H1 (cell line): Measurements from ENCODE around the gene ADAMTS17. TPM values are rescaled to one million over a fixed set of nuclear protein-coding genes. Genes with fewer than 3 reads are reported as not detected.

Experiments used
- CTCF ChIA-PET: fragments of 300-600 bp; sonication (Branson Sonifier 250); formaldehyde crosslinking; loops from one replicate; lab custom pipeline; 2021; ENCODE audit not compliant: partially characterized antibody; lab: Charles Lee
- POLR2A ChIA-PET: fragments of 300-600 bp; sonication (Branson Sonifier 250); formaldehyde crosslinking; loops from one replicate; lab custom pipeline; 2021; ENCODE audit warnings: inconsistent platforms; ENCODE audit not compliant: partially characterized antibody; lab: Charles Lee
- DNase-seq, 2 experiments: peaks; one replicate each; pipeline versions ENCODE4 v3.0.0 to v3.0.0-alpha.2; 2010 to 2022; ENCODE audit warnings: low spot score in 2 of 2, low read depth in 1 of 2, mixed read lengths in 1 of 2
- FAIRE-seq: peaks from 2 replicates; lab custom pipeline; 2011; peaks lifted over from hg19 to GRCh38; lab: Jason Lieb, UNC
- H2AFZ ChIP-seq: 2 replicates; pipeline ENCODE4 v1.8.1; 2012; ENCODE audit warnings: low read length, inconsistent platforms
- H2AK5ac ChIP-seq: 2 replicates; pipeline ENCODE4 v1.6.1; 2013; ENCODE audit warnings: low read depth, low read length
- H2BK120ac ChIP-seq: replicated peaks from 2 replicates; pipeline ENCODE3; 2013; ENCODE audit warnings: low read depth, low read length, inconsistent platforms
- H2BK12ac ChIP-seq: 2 replicates; pipeline ENCODE4 v1.6.1; 2013; ENCODE audit warnings: low read depth, low read length
- H2BK15ac ChIP-seq: 2 replicates; pipeline ENCODE4 v1.6.1; 2013; ENCODE audit warnings: low read length
- H2BK20ac ChIP-seq: 2 replicates; pipeline ENCODE4 v1.6.1; 2013; ENCODE audit warnings: low read length
- H2BK5ac ChIP-seq: 2 replicates; pipeline ENCODE4 v1.6.1; 2013; ENCODE audit warnings: low read depth, low read length
- H3K14ac ChIP-seq: 2 replicates; pipeline ENCODE4 v1.6.1; 2013; ENCODE audit warnings: inconsistent platforms; ENCODE audit not compliant: insufficient read length
- H3K18ac ChIP-seq: 2 replicates; pipeline ENCODE4 v1.6.1; 2013; ENCODE audit warnings: low read length; ENCODE audit errors: extremely low read depth
- H3K23ac ChIP-seq: 2 replicates; pipeline ENCODE4 v1.6.1; 2013; ENCODE audit warnings: inconsistent platforms; ENCODE audit not compliant: insufficient read length
- H3K23me2 ChIP-seq: 2 replicates; pipeline ENCODE4 v1.6.1; 2013; ENCODE audit warnings: low read depth, low read length
- H3K27ac ChIP-seq: 2 replicates; pipeline ENCODE4 v1.6.1; 2011; ENCODE audit warnings: low read depth, low read length, inconsistent platforms
- H3K27me3 ChIP-seq, 4 experiments: replicated peaks in 1 of 4; 1 replicate in 1 of 4; 2 replicates in 3 of 4; pipeline versions ENCODE4 v1.6.1 to v1.8.1; 2011 to 2013; ENCODE audit warnings: low read length in 3 of 4, mild to moderate bottlenecking in 3 of 4, inconsistent platforms in 2 of 4, mixed read lengths in 2 of 4, moderate library complexity in 1 of 4; ENCODE audit not compliant: control insufficient read depth in 3 of 4, insufficient read depth in 3 of 4; ENCODE audit errors: extremely low read depth in 1 of 4
- H3K36me3 ChIP-seq, 4 experiments: 2 replicates each; pipeline versions ENCODE4 v1.6.1 to v1.8.1; 2011 to 2013; ENCODE audit warnings: mild to moderate bottlenecking in 4 of 4, low read length in 3 of 4, moderate library complexity in 2 of 4, control low read depth in 1 of 4, inconsistent platforms in 1 of 4; ENCODE audit not compliant: insufficient read depth in 4 of 4, control insufficient read depth in 2 of 4
- H3K4ac ChIP-seq: replicated peaks from 2 replicates; pipeline ENCODE3; 2013; ENCODE audit warnings: low read length, low read depth, mixed read lengths, inconsistent platforms; ENCODE audit not compliant: insufficient read length
- H3K4me1 ChIP-seq, 4 experiments: replicated peaks in 1 of 4; 1 replicate in 1 of 4; 2 replicates in 3 of 4; pipeline versions ENCODE4 v1.6.1 to v1.8.1; 2011 to 2013; ENCODE audit warnings: low read length in 3 of 4, inconsistent platforms in 2 of 4, mixed read lengths in 1 of 4; ENCODE audit not compliant: insufficient read depth in 4 of 4, control insufficient read depth in 3 of 4
- H3K4me2 ChIP-seq, 2 experiments: 2 replicates each; pipeline versions ENCODE4 v1.6.1 to v1.8.1; 2011 to 2013; ENCODE audit warnings: low read depth in 2 of 2, low read length in 2 of 2, control low read depth in 1 of 2, inconsistent platforms in 1 of 2, mild to moderate bottlenecking in 1 of 2; ENCODE audit not compliant: insufficient read depth in 1 of 2
- H3K4me3 ChIP-seq, 4 experiments: fragments of 200-600, 300-600 bp in 1 of 4; sonication (generic), shearing (Covaris generic), sonication (Bioruptor Twin) in 1 of 4; 2 replicates each; pipeline versions ENCODE4 v1.5.1 to v1.8.1; 2011 to 2016; ENCODE audit warnings: low read length in 4 of 4, low read depth in 3 of 4, control low read depth in 2 of 4, inconsistent platforms in 2 of 4, mild to moderate bottlenecking in 2 of 4, mixed read lengths in 1 of 4, moderate library complexity in 1 of 4; ENCODE audit not compliant: insufficient read depth in 2 of 4; ENCODE audit errors: extremely low read depth in 1 of 4
- H3K56ac ChIP-seq: replicated peaks from 2 replicates; pipeline ENCODE3; 2013; ENCODE audit warnings: low read depth, mild to moderate bottlenecking, mixed read lengths, low read length, inconsistent platforms; ENCODE audit not compliant: insufficient read length
- H3K79me1 ChIP-seq: 2 replicates; pipeline ENCODE4 v1.6.1; 2013; ENCODE audit warnings: low read depth, low read length, control low read depth
- H3K79me2 ChIP-seq, 2 experiments: 2 replicates each; pipeline versions ENCODE4 v1.6.1 to v1.8.1; 2012 to 2013; ENCODE audit warnings: low read length in 2 of 2, mild to moderate bottlenecking in 2 of 2, inconsistent platforms in 1 of 2; ENCODE audit not compliant: insufficient read depth in 2 of 2, control insufficient read depth in 1 of 2
- H3K9ac ChIP-seq, 4 experiments: replicated peaks in 1 of 4; 1 replicate in 1 of 4; 2 replicates in 3 of 4; pipeline versions ENCODE4 v1.6.1 to v1.8.1; 2011 to 2013; ENCODE audit warnings: low read depth in 3 of 4, low read length in 3 of 4, control low read depth in 2 of 4, mild to moderate bottlenecking in 2 of 4, moderate library complexity in 2 of 4, inconsistent platforms in 1 of 4; ENCODE audit errors: extremely low read depth in 1 of 4
- H3K9me3 ChIP-seq, 2 experiments: 2 replicates each; pipeline versions ENCODE4 v1.6.1 to v1.8.1; 2012 to 2013; ENCODE audit warnings: mild to moderate bottlenecking in 2 of 2, moderate library complexity in 2 of 2, control low read depth in 1 of 2, inconsistent platforms in 1 of 2, low read depth in 1 of 2, low read length in 1 of 2, mixed read lengths in 1 of 2; ENCODE audit not compliant: insufficient read depth in 2 of 2
- H4K20me1 ChIP-seq, 2 experiments: replicated peaks in 1 of 2; 2 replicates each; pipeline versions ENCODE3 to v1.8.1; 2011 to 2013; ENCODE audit warnings: inconsistent platforms in 2 of 2, low read length in 2 of 2, mild to moderate bottlenecking in 1 of 2; ENCODE audit not compliant: insufficient read depth in 2 of 2, control insufficient read depth in 1 of 2
- H4K5ac ChIP-seq: 2 replicates; pipeline ENCODE4 v1.6.1; 2013; ENCODE audit warnings: low read length, low read depth, mixed read lengths, inconsistent platforms; ENCODE audit not compliant: insufficient read length
- H4K8ac ChIP-seq: 2 replicates; pipeline ENCODE4 v1.8.0; 2013; ENCODE audit warnings: mild to moderate bottlenecking, moderate library complexity, low read length, inconsistent platforms; ENCODE audit not compliant: insufficient read depth; ENCODE audit errors: extremely low read depth
- H4K91ac ChIP-seq: replicated peaks from 2 replicates; pipeline ENCODE3; 2013; ENCODE audit warnings: low read length, mixed read lengths, inconsistent platforms; ENCODE audit not compliant: insufficient read length
- ATF2 ChIP-seq: IDR thresholded peaks from 2 replicates; pipeline ENCODE4 v1.6.1; 2012; ENCODE audit warnings: low read length, inconsistent platforms
- CBX8 ChIP-seq: fragments of 300-800, 300-1000 bp; sonication (generic); IDR thresholded peaks from 2 replicates; pipeline ENCODE4 v1.7.1; 2016; ENCODE audit warnings: low read depth, low read length, borderline replicate concordance
- CTBP2 ChIP-seq: IDR thresholded peaks from 2 replicates; pipeline ENCODE4 v1.7.0; 2011; ENCODE audit warnings: borderline replicate concordance, mild to moderate bottlenecking, moderate library complexity, mixed read lengths, low read length; ENCODE audit not compliant: insufficient read depth, insufficient read length
- CTCF ChIP-seq, 3 experiments: IDR thresholded peaks; 1 replicate in 2 of 3; 2 replicates in 1 of 3; pipeline versions ENCODE4 v1.5.1 to v1.6.1; 2011; ENCODE audit warnings: low read length in 3 of 3, mild to moderate bottlenecking in 3 of 3, inconsistent platforms in 2 of 3, low read depth in 1 of 3, moderate library complexity in 1 of 3; ENCODE audit not compliant: insufficient read depth in 1 of 3; ENCODE audit errors: control extremely low read depth in 1 of 3
- KDM5A ChIP-seq: fragments of 200-600 bp; IDR thresholded peaks from 2 replicates; pipeline ENCODE4 v1.7.1; 2012; ENCODE audit warnings: mild to moderate bottlenecking, low read length, inconsistent platforms, mixed read lengths
- PHF8 ChIP-seq: fragments of 200-600 bp; sonication (generic); conservative IDR thresholded peaks from 2 replicates; pipeline ENCODE4 v1.7.1; 2012; ENCODE audit warnings: low read depth, mild to moderate bottlenecking, inconsistent platforms, low read length, moderate library complexity
- POU5F1 ChIP-seq: IDR thresholded peaks from 2 replicates; pipeline ENCODE4 v1.6.1; 2011; ENCODE audit warnings: low read depth, mild to moderate bottlenecking, low read length, moderate library complexity
- SRF ChIP-seq: IDR thresholded peaks from 2 replicates; pipeline ENCODE4 v1.6.1; 2011; ENCODE audit warnings: mild to moderate bottlenecking, low read depth, low read length, moderate library complexity
- TAF1 ChIP-seq: IDR thresholded peaks from 2 replicates; pipeline ENCODE4 v1.6.1; 2011; ENCODE audit warnings: mild to moderate bottlenecking, low read depth, low read length
- TBP ChIP-seq: IDR thresholded peaks from 2 replicates; pipeline ENCODE4 v1.6.1; 2011; ENCODE audit warnings: low read depth, low read length, improper control_type of control experiment
- WGBS, 2 experiments: shearing (Covaris generic) in 1 of 2; methylation state at CpG; one replicate each; pipeline versions ENCODE4 v1.1.6 to v1.1.7; 2013 to 2015; ENCODE audit warnings: low lambda C conversion rate in 2 of 2, mixed read lengths in 2 of 2, inconsistent platforms in 1 of 2, low coverage in 1 of 2, missing lambda C conversion rate in 1 of 2; ENCODE audit not compliant: insufficient replicate concordance in 2 of 2, insufficient coverage in 1 of 2, insufficient read length in 1 of 2; ENCODE audit errors: extremely low coverage in 1 of 2, missing lambda C conversion rate in 1 of 2; 5-methylcytosine and 5-hydroxymethylcytosine counted together
- polyA plus RNA-seq, 7 experiments: library from polyadenylated mRNA; depleted of rRNA in 3 of 7; stranded (reverse) in 5 of 7; unstranded in 2 of 7; fragments of >200 nt in 5 of 7; fragments of 200-250 nt in 2 of 7; gene quantifications; 1 replicate in 5 of 7; 2 replicates in 1 of 7; 4 replicates in 1 of 7; pipeline versions ENCODE4 v1.2.1 to v1.2.3, GENCODE V29; 2011 to 2013; ENCODE audit warnings: missing spikeins in 2 of 7, mixed read lengths in 2 of 7
- total RNA-seq: library from RNA; stranded (reverse); fragmentation: NEBNext Ultra II Directional; extraction: Animal tissue kit (Norgen Biotek cat#: 25700); gene quantifications from 2 replicates; pipeline ENCODE4 v1.2.1, GENCODE V29; 2021

The ADAMTS17 gene
- total and polyA plus RNA-seq, 2 of the 8 experiments (the other 6 are each of a cell fraction or from before 2014, with no cell fraction given): 0.51 to 1.7 TPM

- H2BK120ac ChIP-seq: no peak overlapping the region
- no peak overlapping the region for H3K9ac ChIP-seq
- H2BK20ac ChIP-seq: no peak overlapping the region
- H3K18ac ChIP-seq: no peak overlapping the region
- H3K23ac ChIP-seq: no peak overlapping the region
- no peaks in the 10 kb centered on the region for H3K27me3 ChIP-seq
- no peak overlapping the region for H4K91ac ChIP-seq
- H2BK12ac ChIP-seq: no peak overlapping the region
- no peak overlapping the region for H3K14ac ChIP-seq
- H2AK5ac ChIP-seq: no peak overlapping the region
- ChIA-PET POLR2A (no interaction called here), CTCF (interaction anchor here (1.1 to 1.7 kb wide), 4 partner anchors 179 to 224 kb away, joined by 3 to 4 read pairs (median 4); no protein-coding TSS in a partner anchor)
- no peak overlapping the region for H4K8ac ChIP-seq
- H2BK15ac ChIP-seq: 0 out of 2 replicates have a peak overlapping the region, but pooled peaks have one; percentile 4
- FAIRE-seq: no peak
- H3K27ac ChIP-seq: no peak overlapping the region
- no peaks in the 10 kb centered on the region for H3K4me1 ChIP-seq
- H3K23me2 ChIP-seq: no peaks in the 10 kb centered on the region
- H3K4me3 ChIP-seq: no peak overlapping the region
- H3K79me1 ChIP-seq: no peaks in the 10 kb centered on the region
- no peak overlapping the region for H3K4me2 ChIP-seq
- no peak for DNase-seq
- no peak overlapping the region for H3K56ac ChIP-seq
- no peaks in the 10 kb centered on the region for H3K36me3 ChIP-seq
- H3K4ac ChIP-seq: no peak overlapping the region
- no peaks in the 10 kb centered on the region for H3K79me2 ChIP-seq
- H4K20me1 ChIP-seq: no peaks in the 10 kb centered on the region
- no peaks in the 10 kb centered on the region for H3K9me3 ChIP-seq
- H2AFZ ChIP-seq: no peak overlapping the region
- no peak overlapping the region for H4K5ac ChIP-seq
- WGBS, 2 experiments: 96% methylated on average over 2 of the region's 2 CpGs; no CpG with 5 or more reads in 1 of the 2 experiments
- H2BK5ac ChIP-seq: no peak overlapping the region
- no peak for TF ChIP-seq TBP
- no peak for TF ChIP-seq KDM5A
- TF ChIP-seq TAF1: no peak
- no peak for TF ChIP-seq CTCF (IDR thresholded peaks at IDR 0.05; ENCODE audit: control extremely low read depth in 1 of 3, insufficient read depth in 1 of 3, low read depth in 1 of 3, low read length in 3 of 3)
- TF ChIP-seq POU5F1: no peak
- no peak for TF ChIP-seq CBX8
- no peak for TF ChIP-seq CTBP2
- TF ChIP-seq ATF2: no peak
- no peak for TF ChIP-seq SRF
- no peak for TF ChIP-seq PHF8
These were observed 182.3 kb downstream of the ADAMTS17 start for GRCh38 chr15:100159436-100159835.
